ENCODE measurements around the gene ZNF385B.

- TF ChIP-seq GATA2 (IDR thresholded peaks at IDR 0.05; ENCODE audit: low read depth, low read length), result no peak
- TF ChIP-seq GATA3 (IDR thresholded peaks at IDR 0.05; ENCODE audit: low read depth, low read length), result no peak
Observed at GRCh38 chr2:179442206-179442605, 419.2 kb downstream of the ZNF385B start.
